Brain pericyte (primary cell): Measurements from ENCODE around the gene KCNJ16.
"Not testable (repeated sequence)": the region's sequence is repeated elsewhere in the genome, so short reads cannot be mapped to it uniquely, and the experiment has no call there.

ENCODE experiments used
- DNase-seq: peaks from one replicate; pipeline ENCODE4 v3.0.0-alpha.2; 2012; ENCODE audit warnings: low read depth, low spot score

Gene KCNJ16

DNA sequence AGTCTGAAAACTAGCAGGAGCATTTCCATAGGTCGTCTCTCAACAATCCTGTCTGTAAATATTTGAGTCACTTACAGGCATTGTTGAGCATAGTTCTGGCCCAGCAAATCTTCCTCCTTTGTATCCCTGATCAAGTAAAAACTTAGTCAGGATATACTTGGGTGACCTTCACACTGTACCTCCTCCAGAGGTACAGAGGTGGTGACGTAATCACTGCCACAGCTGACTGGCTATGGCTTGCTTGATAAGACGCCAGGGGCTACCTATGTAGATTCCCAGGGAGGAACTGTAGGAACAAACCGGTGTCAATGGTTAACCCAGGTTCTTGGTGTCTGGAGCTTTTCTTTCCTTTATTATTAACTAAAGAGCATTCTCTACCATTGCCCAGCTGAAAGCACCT lies at the start of gene KCNJ16:
KCNJ16 (plus strand) TSS at position 270 of the 400 bp plus-strand sequence. CDS start 56,863 bp downstream, outside the sequence.
- DNase-seq = no peak

DNA sequence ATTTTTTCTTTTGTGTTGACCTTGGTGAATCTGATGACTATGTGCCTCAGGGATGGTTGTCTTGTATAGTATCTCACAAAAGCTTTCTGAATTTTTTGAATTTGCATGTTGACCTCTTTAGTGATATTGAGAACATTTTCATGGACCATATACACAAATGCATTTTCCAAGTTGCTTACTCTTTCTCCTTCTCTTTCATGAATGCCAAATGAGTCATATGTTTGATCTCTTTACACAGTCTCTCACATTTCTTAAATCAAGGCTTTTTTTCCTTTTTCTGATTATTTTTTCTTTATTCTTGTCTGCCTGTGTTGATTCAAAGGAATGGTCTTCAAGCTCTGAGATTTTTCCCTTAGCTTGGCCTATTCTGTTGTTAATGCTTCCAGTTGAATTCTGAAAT lies 46.6 kb upstream of the KCNJ16 start:
- DNase-seq = no peak

DNA sequence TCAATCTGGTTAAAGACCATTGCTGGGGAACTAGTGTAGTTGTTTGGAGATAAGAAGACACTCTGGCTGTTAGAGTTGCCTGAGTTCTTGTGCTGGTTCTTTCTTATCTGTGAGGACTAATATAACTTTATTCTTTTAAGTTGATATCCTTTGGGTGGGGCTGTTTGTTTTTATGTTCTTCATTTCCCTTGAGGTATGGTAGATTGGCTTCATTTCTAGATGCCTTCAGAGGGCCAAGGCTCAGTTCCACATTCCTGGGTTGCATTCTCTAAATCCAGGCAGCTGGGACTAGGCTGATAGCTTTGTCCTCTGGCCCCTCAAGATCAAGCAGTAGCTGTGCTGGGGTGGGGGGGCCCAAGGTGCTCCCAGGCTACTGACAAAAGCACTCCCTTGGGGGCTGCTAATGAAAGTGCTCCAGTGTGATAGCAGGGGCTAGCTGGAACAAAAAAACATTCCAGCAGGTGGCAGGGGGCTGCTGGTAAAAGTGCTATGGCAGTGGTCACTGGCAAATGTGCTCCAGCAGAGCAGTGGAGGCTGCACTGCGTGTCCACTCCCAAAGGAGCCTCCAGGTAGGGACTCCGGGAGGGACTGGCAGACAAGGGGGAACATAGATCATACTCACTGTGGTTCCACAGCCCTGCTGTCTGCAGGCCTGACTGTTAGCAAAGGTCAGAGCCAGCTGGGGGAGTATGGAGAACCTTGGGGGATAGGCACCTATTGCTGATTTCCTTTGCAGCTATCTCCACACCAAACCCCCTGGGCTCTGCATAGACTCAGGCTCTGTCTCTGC lies 45.9 kb upstream of the KCNJ16 start:
- no peak for DNase-seq

DNA sequence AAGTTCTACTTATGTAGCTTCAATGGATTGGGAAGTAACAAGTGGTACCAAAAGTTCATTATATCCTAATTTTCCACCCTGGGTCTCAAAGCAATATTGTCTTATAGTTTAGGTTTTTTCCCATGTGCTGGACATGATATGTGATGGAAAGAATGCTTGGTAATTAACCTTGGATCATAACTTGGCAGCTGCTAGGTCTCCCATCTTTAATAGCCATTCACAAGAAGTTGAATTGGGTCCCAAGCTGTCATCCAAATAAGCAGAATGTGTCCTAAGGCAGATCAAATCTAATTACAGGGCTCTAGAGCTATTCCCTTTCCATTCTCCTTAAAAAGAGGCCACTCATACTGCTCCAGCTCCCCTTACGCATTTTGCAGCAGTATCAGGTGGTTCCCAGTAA lies 44.7 kb upstream of the KCNJ16 start:
- DNase-seq = no peak

DNA sequence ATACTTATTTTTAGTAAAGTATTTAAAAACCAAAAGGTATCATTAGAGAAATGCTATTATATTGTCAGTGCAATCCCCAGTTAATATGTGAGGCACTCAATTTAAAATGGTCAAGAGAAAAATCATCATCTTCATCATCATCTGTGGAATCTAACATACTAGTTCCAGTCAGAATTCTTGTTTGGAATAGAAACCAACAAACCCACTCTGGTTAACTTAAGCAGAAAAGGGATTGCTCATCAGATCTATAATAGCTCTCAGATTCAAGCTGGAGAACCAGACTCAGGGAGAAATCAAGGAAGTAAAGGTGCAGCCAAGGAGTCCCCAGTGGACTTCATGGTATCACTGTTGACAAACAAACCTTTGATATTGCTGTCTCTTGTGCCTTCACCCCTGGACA lies 43.7 kb upstream of the KCNJ16 start:
- DNase-seq = no peak

DNA sequence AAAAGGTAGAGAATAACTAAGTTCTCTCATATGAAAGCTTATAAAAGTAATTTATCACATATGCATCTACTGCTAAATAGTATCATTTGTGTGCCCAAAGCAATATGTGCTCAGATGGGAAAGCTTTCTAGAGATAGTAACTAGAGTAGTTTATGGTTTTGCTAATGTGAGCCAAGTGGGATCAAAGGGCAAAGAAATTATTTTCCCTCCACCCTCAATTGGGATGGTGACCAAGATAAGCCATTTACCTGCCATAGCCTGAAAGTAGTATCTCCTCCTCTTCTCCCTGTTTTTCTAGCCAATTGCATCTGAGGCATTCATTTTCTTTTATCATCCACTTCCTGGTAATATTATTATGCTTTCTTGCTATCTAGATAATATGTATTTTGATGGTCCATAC lies 41.9 kb upstream of the KCNJ16 start:
- no peak for DNase-seq

DNA sequence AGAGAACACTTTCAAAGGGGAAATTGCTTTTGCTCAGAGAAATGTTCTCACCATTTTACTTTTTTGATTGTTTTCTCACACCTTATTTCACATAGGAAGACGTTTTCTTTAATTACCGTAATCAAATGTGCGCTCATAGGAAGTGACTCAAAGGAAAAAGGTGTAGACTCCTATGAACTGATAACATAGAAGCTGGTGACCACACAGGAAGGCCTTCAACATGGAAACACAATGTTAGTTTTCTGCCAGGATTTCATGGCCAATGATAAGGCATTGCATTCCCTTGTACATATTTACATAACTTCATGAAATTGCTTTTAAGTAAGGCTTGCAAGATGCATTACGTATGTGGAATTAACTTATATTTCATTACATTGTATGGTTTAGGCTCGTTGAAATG lies 40.9 kb upstream of the KCNJ16 start:
- no peak for DNase-seq

DNA sequence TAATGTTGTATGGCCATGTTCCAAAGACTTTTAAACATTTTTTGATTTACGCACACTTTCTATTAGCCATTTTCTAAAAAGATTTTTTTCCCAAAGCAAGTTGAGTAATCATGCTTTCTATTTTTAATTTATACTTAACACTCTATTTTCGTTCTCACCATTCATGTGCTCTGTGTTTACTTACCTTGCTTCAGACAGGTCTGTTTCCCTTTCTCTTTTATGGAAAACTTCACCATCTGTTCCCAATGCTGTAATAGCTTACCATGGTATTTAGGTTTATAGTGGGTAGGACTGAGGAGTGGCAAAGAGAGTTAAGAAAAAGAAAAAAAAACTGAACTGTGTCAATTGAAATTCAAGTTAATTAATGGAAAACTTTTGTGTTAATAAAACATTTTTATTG lies 37.5 kb upstream of the KCNJ16 start:
- no peak for DNase-seq

DNA sequence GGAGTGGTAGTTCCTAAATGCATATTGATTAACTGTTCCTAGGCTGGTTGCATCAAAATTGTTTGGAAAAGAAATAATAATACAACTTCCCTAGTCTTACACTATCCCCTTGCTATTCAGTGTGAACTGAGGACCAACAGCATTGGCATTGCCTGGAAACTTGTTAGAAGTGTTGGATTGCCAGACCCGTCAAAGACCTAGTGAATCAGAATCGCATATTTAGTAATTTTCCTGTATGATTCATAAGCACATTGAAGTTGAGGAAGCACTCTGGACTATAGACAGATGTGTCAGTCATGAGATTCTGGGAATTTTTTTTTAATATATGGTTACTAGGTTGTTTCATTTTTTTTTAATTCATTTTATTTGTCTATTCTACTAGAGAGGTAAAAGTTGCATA lies 34.7 kb upstream of the KCNJ16 start:
- no peak for DNase-seq

DNA sequence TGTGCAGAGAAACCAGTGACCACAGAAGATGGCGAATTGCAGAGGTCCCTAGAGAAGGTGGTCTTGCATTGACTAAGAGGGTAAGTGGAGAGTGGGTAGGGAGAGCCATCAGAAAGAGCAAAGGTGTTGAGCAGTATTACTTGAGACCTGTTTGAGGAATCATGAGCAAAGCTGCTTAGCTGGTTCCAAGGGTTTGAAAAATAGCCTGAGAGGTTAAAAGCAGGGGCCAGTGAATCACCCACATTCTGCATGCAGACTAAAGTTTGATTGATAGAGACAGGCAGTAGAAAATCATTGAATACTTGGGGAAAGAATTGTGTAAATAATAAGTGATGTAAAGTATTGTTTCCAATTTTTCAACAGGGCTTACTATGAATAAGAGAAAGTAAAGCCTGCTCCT lies 34.0 kb upstream of the KCNJ16 start:
- DNase-seq = no peak

DNA sequence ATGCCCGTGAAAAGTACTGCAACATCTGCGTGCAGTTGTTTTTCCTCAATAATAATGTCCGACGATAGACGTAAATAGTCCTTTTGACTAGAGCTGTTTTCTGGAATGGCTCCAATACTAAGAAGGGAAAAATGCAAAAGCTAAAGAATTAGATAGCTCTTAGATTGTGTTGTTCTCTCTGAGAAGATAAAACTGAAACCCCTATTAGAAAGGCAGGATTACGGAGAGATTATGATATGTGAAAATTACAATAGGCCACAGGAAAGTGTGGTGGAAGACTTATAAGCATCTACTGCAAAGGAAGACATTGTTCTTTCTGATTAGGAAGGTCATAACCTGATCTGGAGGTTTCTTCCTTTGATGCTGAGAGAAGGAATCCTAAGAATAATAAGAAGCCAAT lies 33.5 kb upstream of the KCNJ16 start:
- DNase-seq = no peak

DNA sequence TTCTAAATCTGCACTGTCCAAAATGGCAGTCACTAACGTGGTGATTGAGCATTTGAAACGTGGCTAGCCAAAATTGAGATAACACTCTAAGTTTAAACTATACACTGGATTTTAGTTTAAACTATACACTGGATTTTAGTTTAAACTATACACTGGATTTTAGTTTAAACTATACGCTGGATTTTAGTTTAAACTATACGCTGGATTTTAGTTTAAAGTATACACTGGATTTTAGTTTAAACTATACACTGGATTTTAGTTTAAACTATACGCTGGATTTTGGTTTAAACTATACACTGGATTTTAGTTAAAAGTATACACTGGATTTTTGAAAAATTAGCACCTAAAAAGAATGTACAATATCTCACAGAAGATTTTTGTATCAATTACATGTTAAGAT lies 29.2 kb upstream of the KCNJ16 start:
- DNase-seq = not testable (repeated sequence)

DNA sequence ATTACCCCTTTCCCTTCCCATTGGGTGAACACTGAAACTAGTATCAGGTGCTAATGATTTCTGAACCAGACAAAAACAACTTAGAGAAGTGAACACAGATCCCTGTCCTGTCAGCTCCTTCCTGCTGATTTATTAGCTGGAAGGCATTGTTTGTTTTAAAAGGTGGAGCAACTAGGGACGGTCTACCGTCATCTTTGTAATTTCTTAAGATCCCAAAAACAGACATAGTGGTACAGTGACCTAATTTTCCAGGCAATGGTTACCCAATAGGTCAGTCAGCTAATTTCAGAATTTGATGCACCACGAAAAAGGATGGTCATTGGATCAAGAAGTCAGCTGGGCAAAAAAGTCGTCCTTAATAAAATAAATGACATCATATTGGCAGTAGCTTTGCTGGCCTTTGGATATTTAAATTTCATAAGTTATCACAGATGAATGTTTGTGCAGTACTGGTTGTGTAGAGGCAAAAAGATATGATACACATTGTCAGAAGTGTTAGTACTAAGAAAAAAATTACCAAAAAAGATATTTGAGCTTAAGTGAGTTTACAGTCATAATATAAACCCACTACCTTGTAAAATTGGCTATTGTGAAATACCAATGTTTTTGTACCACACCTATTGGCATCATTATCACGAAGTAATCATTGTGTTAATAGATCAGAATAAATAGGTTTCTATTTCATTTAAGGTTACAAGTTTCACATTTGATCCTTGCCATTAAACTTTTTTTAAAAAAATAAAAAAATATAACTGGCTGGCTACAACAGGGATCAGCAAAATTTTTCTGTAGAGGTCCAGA lies 27.2 kb upstream of the KCNJ16 start:
- DNase-seq = no peak

DNA sequence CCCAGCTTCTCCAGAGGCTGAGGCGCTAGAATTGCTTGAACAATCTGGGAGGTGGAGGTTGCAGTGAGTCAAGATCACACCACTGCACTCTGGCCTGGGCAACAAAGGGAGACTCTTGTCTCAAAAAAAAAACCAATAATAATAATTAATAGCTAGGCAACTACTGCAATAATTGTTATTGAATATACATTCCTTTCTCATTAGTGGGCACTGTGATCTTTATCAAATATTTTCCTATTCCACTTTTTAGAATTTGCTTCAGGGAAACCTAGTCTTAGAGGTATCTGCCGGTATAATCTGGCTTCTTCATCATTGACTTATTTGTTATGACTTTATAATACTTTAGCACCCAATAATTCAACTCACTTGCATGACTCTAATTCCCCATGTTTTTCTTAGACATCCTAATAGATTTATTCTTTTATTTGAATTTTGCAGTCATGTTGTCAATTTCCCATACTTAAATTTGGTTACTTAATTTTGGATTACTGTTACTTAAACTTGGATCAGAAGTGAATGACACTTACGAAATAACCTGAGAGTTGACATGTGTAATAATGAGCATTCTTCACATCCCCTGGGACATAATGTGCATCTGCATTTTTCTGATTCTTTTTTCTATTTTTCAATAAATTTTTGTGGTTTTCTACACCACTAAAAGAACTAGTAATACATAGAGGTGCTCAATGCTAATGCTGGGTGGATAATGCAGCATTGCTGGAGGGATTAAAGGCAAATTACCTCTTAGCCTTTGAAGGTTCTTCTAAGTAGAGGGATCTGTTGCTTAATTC lies 25.0 kb upstream of the KCNJ16 start:
- DNase-seq = no peak

DNA sequence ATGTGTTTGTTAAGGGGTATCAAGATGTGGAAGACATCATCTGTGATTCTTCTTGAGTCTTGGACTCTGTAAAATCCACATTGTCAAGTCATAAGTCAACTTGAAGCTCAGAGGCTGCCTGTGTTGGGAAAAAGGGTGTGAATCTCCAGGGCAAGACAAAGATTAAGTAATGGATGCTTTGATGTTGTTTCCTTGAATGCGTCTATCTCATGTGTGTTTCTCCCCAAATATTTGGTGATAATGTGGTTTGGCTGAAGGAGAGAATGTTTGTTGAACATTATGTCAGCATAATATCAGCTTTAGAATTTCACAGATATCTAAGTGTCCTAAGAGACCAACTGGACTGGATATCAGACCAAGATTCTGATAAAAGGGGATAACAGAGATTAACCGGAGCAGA lies 24.1 kb upstream of the KCNJ16 start:
- no peak for DNase-seq

DNA sequence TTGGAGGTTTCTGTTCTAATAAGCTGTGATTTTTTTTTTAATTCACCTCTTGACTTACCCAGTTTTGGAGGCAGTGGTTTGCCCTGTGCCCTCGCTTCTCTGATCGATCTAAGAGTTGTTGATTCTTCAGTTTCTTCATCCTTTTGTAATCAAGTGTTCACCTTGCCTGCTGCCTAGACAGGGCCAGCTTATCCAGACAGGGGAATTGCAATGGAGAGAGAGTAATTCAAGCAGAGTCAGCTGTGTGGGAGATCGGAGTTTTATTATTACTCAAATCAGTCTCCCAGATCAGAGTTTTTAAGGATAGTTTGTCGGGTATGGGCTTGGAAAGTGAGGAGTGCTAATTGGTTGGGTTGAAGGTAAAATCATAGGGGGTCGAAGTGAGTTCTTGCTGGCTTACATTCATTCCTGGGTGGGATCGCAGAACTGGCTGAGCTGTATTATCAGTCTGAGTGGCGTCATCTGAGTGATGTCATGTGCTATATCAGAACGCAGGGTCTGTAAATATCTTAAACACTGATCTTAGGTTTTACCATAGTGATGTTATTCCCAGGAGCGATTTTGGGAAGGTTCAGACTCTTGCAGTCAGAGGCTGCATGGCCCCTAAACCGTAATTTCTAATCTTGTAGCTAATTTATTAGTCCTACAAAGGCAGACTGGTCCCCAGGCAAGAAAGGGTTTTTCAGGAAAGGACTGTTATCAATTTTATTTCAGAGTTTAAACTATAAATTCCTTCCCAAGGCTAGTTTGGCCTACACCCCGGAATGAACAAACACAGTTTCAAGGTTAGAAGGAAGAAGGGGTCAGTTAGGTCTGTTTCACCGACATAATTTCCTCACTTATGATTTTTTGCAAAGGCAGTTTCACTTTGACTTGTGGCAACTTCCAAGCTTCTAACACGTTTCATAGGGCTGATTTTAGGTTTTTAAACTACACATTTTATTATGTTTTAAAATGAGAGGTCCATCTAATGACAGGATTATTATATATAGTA lies 21.5 kb upstream of the KCNJ16 start:
- no peak for DNase-seq

DNA sequence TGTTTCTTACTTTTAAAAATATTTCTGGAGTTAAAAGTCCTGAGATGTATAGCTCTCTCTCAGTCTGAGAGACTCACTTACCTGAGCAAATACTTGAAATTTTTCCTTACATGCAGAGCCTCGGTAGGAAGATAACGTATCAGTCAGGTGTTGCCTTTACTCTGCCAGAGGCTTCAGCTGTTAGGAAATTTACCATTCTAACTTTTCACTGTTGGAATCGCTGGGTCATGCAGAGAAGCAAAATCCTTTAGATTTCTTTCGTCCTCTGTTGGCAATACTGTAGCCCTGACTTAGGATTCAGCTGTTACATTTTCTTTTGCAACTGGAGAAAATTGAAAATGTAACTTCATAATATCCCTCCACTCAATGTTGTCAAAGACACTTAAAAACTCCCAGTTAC lies 20.0 kb upstream of the KCNJ16 start:
- DNase-seq = no peak

DNA sequence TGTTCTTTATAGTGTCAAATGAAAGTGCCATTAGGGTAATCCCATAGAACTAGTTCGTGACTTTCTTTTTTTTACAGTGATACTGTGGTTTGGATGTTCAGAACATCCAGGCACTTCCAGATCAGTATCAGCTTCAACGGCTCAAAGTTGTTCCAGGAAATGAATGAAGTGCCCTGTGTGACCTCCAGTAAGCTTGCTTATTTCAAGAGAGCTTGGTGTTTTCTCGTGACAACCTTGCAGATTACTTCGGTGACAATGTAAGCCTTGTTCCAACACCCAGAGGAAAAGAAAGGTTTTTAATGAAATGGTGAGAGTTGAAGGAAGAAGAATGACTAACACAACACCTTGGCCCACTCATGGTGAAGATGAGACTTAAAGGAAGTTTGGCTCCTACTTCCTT lies 16.0 kb upstream of the KCNJ16 start:
- DNase-seq = no peak

DNA sequence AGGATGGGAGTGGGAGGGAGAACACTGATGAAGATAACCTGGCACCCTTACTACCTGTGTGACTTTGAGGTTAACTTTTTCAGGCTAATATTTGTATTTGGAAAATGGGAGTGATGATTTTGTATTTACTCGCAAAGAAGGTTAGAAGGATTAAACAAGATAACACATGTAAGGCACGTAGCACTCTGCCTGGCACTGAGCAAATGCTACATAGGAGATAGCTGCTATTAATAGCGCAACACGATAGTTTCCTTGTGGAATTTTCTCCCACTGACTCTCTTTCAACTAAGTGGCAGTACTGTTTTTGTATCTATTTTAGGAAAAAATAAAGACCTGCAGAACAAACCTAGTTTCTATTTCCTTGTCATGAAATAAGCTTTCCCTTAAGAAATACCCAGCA lies 15.4 kb upstream of the KCNJ16 start:
- DNase-seq = no peak

DNA sequence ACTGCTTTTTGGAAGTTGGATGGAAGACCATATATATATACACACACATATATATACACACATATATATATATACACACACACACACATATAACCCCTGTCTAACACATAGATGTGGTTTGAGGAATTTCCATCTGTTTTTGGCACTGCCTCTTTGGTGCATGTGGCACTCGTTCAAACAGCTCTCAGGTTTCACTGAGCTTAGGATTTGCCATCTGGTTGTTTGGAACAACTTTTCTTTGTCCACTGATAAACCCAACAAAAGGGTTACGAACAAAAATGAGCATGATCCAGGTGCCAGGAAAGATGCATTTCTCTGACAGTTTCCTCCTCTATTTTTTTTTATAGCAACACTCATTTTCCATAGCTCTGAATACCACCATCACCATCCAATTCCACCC lies 14.6 kb upstream of the KCNJ16 start:
- no peak for DNase-seq

DNA sequence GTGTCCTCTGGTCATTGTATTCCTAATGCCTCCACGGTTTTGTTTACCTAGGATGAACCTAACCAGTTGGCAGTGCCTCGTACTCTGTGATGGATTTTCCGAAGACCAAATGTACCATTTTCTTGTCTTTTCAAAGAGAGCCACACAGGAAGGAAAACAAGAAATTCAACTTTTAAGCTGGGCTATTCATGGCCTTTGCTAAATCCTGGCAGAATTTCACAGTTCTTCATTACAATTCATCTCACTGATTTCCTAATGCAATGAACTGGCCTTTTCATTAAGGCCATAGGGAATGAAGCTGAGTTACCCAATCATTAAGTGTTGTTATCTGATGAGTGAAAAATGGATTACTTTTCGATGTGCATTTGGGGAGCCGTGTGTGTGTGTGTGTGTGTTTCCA lies 7.9 kb upstream of the KCNJ16 start:
- DNase-seq = no peak
